MM.1S (cell line): Measurements from ENCODE around the gene SLC26A6.

Source experiments
- DNase-seq: peaks from one replicate; pipeline ENCODE4 v3.0.0-alpha.2; 2015
- H2AFZ ChIP-seq: fragments of 300-600 bp; sonication (generic); 2 replicates; pipeline ENCODE4 v1.6.0; 2016; ENCODE audit warnings: antibody characterized with exemption, low read length
- H3F3A ChIP-seq: fragments of 300-600 bp; sonication (generic); 2 replicates; pipeline ENCODE4 v1.6.1; 2016; ENCODE audit warnings: mild to moderate bottlenecking, antibody characterized with exemption, low read length, moderate library complexity, mixed read lengths; ENCODE audit not compliant: insufficient read depth
- H3K27ac ChIP-seq: fragments of 300-600 bp; sonication (generic); 2 replicates; pipeline ENCODE4 v1.5.1; 2016; ENCODE audit warnings: mild to moderate bottlenecking, low read length
- H3K27me3 ChIP-seq: fragments of 300-600 bp; sonication (generic); replicated peaks from 2 replicates; pipeline ENCODE4 v1.6.0; 2016; ENCODE audit warnings: low read length; ENCODE audit not compliant: insufficient read depth
- H3K36me3 ChIP-seq: fragments of 300-600 bp; sonication (generic); replicated peaks from 2 replicates; pipeline ENCODE4 v1.6.1; 2016; ENCODE audit warnings: mild to moderate bottlenecking, low read length, mixed read lengths; ENCODE audit not compliant: insufficient read depth
- H3K4me1 ChIP-seq: fragments of 300-600 bp; sonication (generic); 2 replicates; pipeline ENCODE4 v1.6.1; 2016; ENCODE audit warnings: low read length, mixed read lengths
- H3K4me2 ChIP-seq: fragments of 300-600 bp; sonication (generic); 2 replicates; pipeline ENCODE4 v1.6.0; 2016; ENCODE audit warnings: low read depth, low read length
- H3K4me3 ChIP-seq: fragments of 300-600 bp; sonication (generic); 2 replicates; pipeline ENCODE4 v1.5.1; 2016; ENCODE audit warnings: low read length, mixed read lengths
- H3K79me2 ChIP-seq: fragments of 300-600 bp; sonication (generic); 2 replicates; pipeline ENCODE4 v1.6.1; 2016; ENCODE audit warnings: mixed run types, low read length, mixed read lengths
- H3K9ac ChIP-seq: fragments of 300-600 bp; sonication (generic); 2 replicates; pipeline ENCODE4 v1.6.1; 2016; ENCODE audit warnings: low read length, mixed read lengths
- H3K9me2 ChIP-seq: fragments of 300-600 bp; sonication (generic); replicated peaks from 2 replicates; pipeline ENCODE4 v1.6.1; 2016; ENCODE audit warnings: mild to moderate bottlenecking, low read length, mixed read lengths; ENCODE audit not compliant: insufficient read depth
- H3K9me3 ChIP-seq: fragments of 300-600 bp; sonication (generic); replicated peaks from 2 replicates; pipeline ENCODE4 v1.6.1; 2016; ENCODE audit warnings: mild to moderate bottlenecking, low read length, mixed read lengths; ENCODE audit not compliant: insufficient read depth
- H4K20me1 ChIP-seq: fragments of 300-600 bp; sonication (generic); 2 replicates; pipeline ENCODE4 v1.6.1; 2016; ENCODE audit warnings: mild to moderate bottlenecking, low read length, moderate library complexity, mixed read lengths; ENCODE audit not compliant: insufficient read depth
- EZH2 ChIP-seq: fragments of 300-600 bp; sonication (generic); optimal IDR thresholded peaks from 2 replicates; pipeline ENCODE3; 2017; ENCODE audit warnings: low read depth, mild to moderate bottlenecking, antibody characterized with exemption, low read length, mixed read lengths
- EZH2phosphoT487 ChIP-seq: fragments of 300-600 bp; sonication (generic); IDR thresholded peaks from 2 replicates; pipeline ENCODE4 v1.6.1; 2018; ENCODE audit warnings: antibody characterized with exemption, low read length
- TF ChIP-seq, protein P1 (sequence below): fragments of 300-600 bp; sonication (generic); IDR thresholded peaks from 2 replicates; pipeline ENCODE4 v1.5.1; 2016; ENCODE audit warnings: antibody characterized with exemption, low read length, mixed read lengths

SLC26A6 gene

DNA sequence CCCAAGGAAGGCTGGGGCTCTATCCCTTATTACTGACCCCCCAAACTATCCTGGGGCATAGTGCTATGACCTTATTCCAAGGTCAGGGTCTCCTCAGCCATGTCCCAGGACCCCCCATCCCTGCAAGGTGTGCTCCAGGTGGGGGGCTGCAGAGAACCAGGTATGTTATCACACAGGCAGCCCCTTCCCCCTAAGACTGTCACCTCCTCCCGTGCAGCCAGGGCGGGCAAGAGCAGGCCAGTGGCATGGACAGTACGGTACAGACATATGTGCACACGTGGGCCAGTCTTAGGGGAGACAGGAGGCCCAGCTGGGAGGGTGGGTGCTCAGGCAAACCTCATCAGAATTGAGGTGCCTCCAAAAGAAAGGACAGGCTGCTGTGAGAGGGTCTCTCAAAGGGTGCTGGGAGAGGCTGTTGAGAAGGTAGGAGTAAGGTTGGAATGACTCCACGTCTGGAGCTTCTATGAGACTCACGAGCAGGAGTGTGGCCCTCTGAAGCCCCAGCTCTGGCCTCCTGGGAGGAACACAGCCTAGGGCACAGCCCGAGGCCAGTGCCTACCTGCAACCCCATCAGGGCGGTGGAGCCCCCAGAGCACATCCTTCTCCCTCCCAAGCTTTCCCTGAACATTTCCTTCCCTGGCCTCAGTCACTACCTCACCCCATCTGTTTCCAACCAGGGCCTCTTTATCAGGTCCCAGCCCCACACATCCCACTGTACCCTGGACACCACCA, 38.4 kb downstream of the SLC26A6 start:
- no peaks in the 10 kb centered on the region for H3F3A ChIP-seq
- no peak overlapping the region for H3K27ac ChIP-seq
- H3K79me2 ChIP-seq = no peaks in the 10 kb centered on the region
- H3K4me1 ChIP-seq = no peaks in the 10 kb centered on the region
- DNase-seq = no peak
- no peaks in the 10 kb centered on the region for H4K20me1 ChIP-seq
- H3K9ac ChIP-seq = no peak overlapping the region
- no peaks in the 10 kb centered on the region for H3K9me3 ChIP-seq
- no peak overlapping the region for H3K4me3 ChIP-seq
- no peak for TF ChIP-seq EZH2
- TF ChIP-seq, protein P1, sequence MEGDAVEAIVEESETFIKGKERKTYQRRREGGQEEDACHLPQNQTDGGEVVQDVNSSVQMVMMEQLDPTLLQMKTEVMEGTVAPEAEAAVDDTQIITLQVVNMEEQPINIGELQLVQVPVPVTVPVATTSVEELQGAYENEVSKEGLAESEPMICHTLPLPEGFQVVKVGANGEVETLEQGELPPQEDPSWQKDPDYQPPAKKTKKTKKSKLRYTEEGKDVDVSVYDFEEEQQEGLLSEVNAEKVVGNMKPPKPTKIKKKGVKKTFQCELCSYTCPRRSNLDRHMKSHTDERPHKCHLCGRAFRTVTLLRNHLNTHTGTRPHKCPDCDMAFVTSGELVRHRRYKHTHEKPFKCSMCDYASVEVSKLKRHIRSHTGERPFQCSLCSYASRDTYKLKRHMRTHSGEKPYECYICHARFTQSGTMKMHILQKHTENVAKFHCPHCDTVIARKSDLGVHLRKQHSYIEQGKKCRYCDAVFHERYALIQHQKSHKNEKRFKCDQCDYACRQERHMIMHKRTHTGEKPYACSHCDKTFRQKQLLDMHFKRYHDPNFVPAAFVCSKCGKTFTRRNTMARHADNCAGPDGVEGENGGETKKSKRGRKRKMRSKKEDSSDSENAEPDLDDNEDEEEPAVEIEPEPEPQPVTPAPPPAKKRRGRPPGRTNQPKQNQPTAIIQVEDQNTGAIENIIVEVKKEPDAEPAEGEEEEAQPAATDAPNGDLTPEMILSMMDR = no peak
- TF ChIP-seq EZH2phosphoT487 = no peak
- peaks cover 28% of the 10 kb centered on the region for H3K27me3 ChIP-seq
- H3K4me2 ChIP-seq = no peak overlapping the region
- no peaks in the 10 kb centered on the region for H3K36me3 ChIP-seq
- no peak overlapping the region for H2AFZ ChIP-seq
- H3K9me2 ChIP-seq = no peaks in the 10 kb centered on the region

DNA sequence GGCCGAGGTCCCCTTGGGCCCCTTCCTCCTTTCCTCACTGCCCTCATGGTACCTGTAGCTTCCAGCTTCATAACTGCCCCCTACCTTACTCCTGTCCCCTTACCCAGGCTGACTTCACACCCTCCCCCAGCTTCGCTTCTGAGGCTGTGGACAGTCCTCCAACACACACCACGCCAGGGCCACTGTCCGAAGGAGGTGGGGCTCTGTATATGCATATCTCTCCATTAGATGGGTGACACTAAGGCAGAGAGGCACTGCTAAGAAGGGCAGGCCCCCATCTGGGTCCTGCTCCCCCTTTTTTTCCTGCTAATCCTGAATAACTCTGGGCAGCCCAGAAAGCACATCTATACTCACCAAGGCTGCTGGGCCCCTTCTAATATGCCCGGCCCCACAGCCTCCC, 39.1 kb downstream of the SLC26A6 start:
- Histone ChIP-seq H4K20me1 (no peaks in the 10 kb centered on the region), H3F3A (no peaks in the 10 kb centered on the region), H3K4me3 (no peak overlapping the region), H3K27ac (no peak overlapping the region), H3K36me3 (no peaks in the 10 kb centered on the region), H3K79me2 (no peaks in the 10 kb centered on the region), H3K9ac (no peak overlapping the region), H3K9me2 (no peaks in the 10 kb centered on the region), H3K4me2 (no peak overlapping the region), H3K9me3 (no peaks in the 10 kb centered on the region), H2AFZ (no peak overlapping the region), H3K27me3 (peaks cover 35% of the 10 kb centered on the region), H3K4me1 (no peaks in the 10 kb centered on the region)
- TF ChIP-seq EZH2 (no peak), EZH2phosphoT487 (no peak)
- TF ChIP-seq, protein P1 = no peak
- no peak for DNase-seq

DNA sequence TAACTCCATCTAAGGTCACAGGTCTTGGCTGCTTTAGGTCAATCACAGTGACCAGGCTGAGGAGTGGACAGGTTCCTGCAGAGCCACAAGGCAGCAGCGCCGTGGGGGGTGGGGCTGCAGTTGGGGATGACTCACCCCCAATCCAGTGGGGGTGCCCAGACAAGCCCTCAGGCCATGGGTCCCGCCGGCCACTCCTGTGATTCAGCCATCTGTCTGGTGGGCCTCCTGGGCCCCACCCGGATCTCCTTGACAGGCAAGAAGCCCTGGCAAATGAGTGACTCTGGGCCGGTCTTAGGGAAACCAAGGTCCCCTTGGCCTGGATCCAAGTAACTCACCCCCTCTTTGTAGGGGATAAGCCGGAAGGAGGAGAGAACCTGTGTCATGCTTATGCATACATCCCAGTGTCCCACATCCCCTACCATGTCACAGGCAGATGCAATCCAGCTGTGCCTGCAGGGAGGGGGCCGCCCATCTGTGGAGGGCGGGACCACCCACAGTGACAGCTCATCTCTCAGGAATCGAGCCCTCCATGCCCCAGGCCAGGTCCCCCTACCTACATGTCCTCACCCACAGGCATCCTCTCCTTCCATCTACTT, 39.6 kb downstream of the SLC26A6 start:
- no peak overlapping the region for H2AFZ ChIP-seq
- H3K9me3 ChIP-seq = no peaks in the 10 kb centered on the region
- H3F3A ChIP-seq = no peaks in the 10 kb centered on the region
- peaks cover 40% of the 10 kb centered on the region for H3K27me3 ChIP-seq
- no peaks in the 10 kb centered on the region for H4K20me1 ChIP-seq
- no peak for TF ChIP-seq EZH2
- TF ChIP-seq, protein P1 = no peak
- TF ChIP-seq EZH2phosphoT487 = no peak
- H3K9me2 ChIP-seq = no peaks in the 10 kb centered on the region
- H3K4me2 ChIP-seq = no peak overlapping the region
- no peak overlapping the region for H3K4me3 ChIP-seq
- DNase-seq = no peak
- no peak overlapping the region for H3K27ac ChIP-seq
- no peak overlapping the region for H3K9ac ChIP-seq
- H3K36me3 ChIP-seq = no peaks in the 10 kb centered on the region
- no peaks in the 10 kb centered on the region for H3K79me2 ChIP-seq
- H3K4me1 ChIP-seq = no peaks in the 10 kb centered on the region
